HL-60 (cell line): ENCODE results near the gene ETHE1.
A peak's percentile ranks its signal among the peaks of the same experiment; 100 is the strongest.
"Not testable (repeated sequence)": the region's sequence is repeated elsewhere in the genome, so short reads cannot be mapped to it uniquely, and the experiment has no call there.

Experiments
- DNase-seq, 2 experiments: peaks; one replicate each; pipeline ENCODE4 v3.0.0-alpha.2; 2010 to 2020; ENCODE audit warnings: low read depth in 1 of 2, low spot score in 1 of 2
- H3K27ac ChIP-seq: fragments of 250-450 bp; sonication (Bioruptor Pico); replicated peaks from 2 replicates; pipeline ENCODE4 v1.5.1; 2020; ENCODE audit warnings: mild to moderate bottlenecking, moderate library complexity
- H3K27me3 ChIP-seq: fragments of 250-450 bp; sonication (Bioruptor Pico); 2 replicates; pipeline ENCODE4 v1.5.1; 2021; ENCODE audit warnings: mild to moderate bottlenecking, moderate library complexity; ENCODE audit not compliant: insufficient read depth, poor library complexity, severe bottlenecking
- H3K4me3 ChIP-seq: replicated peaks from 2 replicates; pipeline ENCODE4 v1.5.1; 2011; ENCODE audit warnings: mild to moderate bottlenecking, control low read depth, low read length; ENCODE audit not compliant: insufficient read depth
- CTCF ChIP-seq: IDR thresholded peaks from one replicate; pipeline ENCODE4 v1.5.1; 2011; ENCODE audit warnings: low read length, control low read depth, inconsistent platforms; ENCODE audit not compliant: insufficient read depth
- GABPA ChIP-seq: IDR thresholded peaks from 2 replicates; pipeline ENCODE4 v1.6.1; 2012; ENCODE audit warnings: low read depth
- POLR2AphosphoS5 ChIP-seq: IDR thresholded peaks from 2 replicates; pipeline ENCODE4 v1.6.1; 2012; ENCODE audit warnings: low read depth
- REST ChIP-seq: IDR thresholded peaks from 2 replicates; pipeline ENCODE4 v1.6.1; 2012; ENCODE audit warnings: low read depth; ENCODE audit not compliant: insufficient replicate concordance
- SPI1 ChIP-seq: IDR thresholded peaks from 2 replicates; pipeline ENCODE4 v1.6.1; 2012; ENCODE audit warnings: low read depth, mild to moderate bottlenecking, borderline replicate concordance

The ETHE1 gene

DNA sequence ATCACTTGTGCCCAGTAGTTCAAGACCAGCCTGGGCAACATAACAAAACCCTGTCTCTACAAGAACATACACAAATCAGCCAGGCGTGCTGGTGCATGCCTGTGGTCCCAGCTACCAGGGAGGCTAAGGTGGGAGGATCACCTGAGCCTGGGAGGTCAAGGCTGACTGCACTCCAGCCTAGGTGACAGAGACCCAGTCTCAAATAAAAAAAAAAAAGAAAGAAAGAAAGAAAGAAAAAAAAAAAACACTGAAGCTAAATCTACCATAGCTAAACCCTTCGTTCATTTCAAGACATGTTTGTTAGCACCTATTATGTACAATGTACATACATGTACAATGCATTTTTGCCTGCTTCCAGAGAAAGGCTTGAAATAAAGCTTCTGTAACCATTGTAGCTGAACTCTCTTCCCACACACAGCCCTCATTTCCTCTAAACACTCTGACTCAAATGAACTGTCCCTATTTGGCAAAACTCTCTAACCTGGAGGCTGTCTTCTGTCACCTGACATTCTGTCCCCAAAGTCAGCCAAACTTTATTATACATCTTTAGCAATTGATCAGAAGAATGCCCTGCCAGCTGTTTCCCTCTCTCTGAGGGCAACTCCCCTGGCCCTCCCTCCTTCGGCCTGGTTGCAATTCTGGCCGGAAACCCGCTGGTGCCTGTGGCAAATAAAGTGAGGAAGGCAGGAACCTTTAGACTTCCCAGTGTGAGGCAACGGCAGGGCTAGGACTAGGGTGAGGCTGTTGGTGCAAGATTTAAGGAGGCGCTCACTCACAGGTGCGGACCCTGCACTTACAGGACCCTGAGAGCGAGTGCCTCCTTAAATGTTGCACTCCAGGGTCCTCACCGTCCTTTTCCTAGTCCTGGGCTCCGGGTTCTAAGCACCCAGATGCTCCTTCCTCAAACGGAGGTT, 1.8 kb downstream of the ETHE1 start:
- Histone ChIP-seq H3K4me3 (peak overlapping the region; percentile 93), H3K27ac (peak overlapping the region; percentile 49), H3K27me3 (no peaks in the 10 kb centered on the region)
- DNase-seq: peak; percentile 57 to 92
- TF ChIP-seq CTCF: no peak
- no peak for TF ChIP-seq GABPA
- TF ChIP-seq REST: no peak
- TF ChIP-seq SPI1: peak; percentile 42; the same call in 1 of the 2 replicates
- peak; percentile 81 for TF ChIP-seq POLR2AphosphoS5

- H3K4me3 ChIP-seq, H3K27ac ChIP-seq: not testable (repeated sequence)
Measured at GRCh38 chr19:43523696-43524095, 3.3 kb downstream of the ETHE1 start.

GRCh38 chr19:43522929-43523328, 4.1 kb downstream of the ETHE1 start:
- H3K4me3 ChIP-seq: no peak overlapping the region

More at GRCh38 chr19:43523696-43524095, 3.3 kb downstream of the ETHE1 start:
- DNase-seq, H3K27me3 ChIP-seq: not testable (repeated sequence)

More at GRCh38 chr19:43522929-43523328, 4.1 kb downstream of the ETHE1 start:
- no peak for DNase-seq
- TF ChIP-seq CTCF (no peak), GABPA (no peak), POLR2AphosphoS5 (no peak), SPI1 (no peak), REST (no peak)
- H3K27ac ChIP-seq: no peak overlapping the region
- no peaks in the 10 kb centered on the region for H3K27me3 ChIP-seq
